Testis (tissue), 2 donors: Measurements from ENCODE around the gene ILF2.

Experiments used
- CTCF ChIP-seq, 3 experiments: fragments of 450-650 bp in 2 of 3; fragments of 200-600 bp in 1 of 3; sonication (generic) in 1 of 3; IDR thresholded peaks; one replicate each; pipeline ENCODE4 v1.5.1; 2016 to 2019; ENCODE audit warnings: antibody characterized with exemption in 3 of 3, mild to moderate bottlenecking in 2 of 3, moderate library complexity in 1 of 3
- POLR2A ChIP-seq: fragments of 450-650 bp; IDR thresholded peaks from one replicate; pipeline ENCODE4 v1.6.1; 2017; ENCODE audit warnings: antibody characterized with exemption, mild to moderate bottlenecking, moderate library complexity

- TF ChIP-seq CTCF (IDR thresholded peaks at IDR 0.05) (peak in 1 of 3 experiments; percentile 16), POLR2A (no peak)
Measured at GRCh38 chr1:153679337-153680119, 8.7 kb upstream of the ILF2 start.
